ENCODE data around the gene TMEM150A. TPM values are rescaled to one million over a fixed set of nuclear protein-coding genes. Genes with fewer than 3 reads are reported as not detected.

The TMEM150A gene
- total RNA-seq, 1 donor, result 20.6 TPM

GRCh38 chr2:85601771-85602475, 575 bp downstream of the TMEM150A start:
- peak; percentile 86 for DNase-seq (ENCODE audit: insufficient read length, low spot score, missing footprints)
- Histone ChIP-seq H4K20me1 (ENCODE audit: insufficient read depth, low read length) (peaks cover 7% of the 10 kb centered on the region), H3K36me3 (ENCODE audit: insufficient read depth, low read length) (peaks cover 18% of the 10 kb centered on the region), H3K27ac (ENCODE audit: low read depth, low read length) (peak overlapping the region; percentile 59), H3K4me1 (ENCODE audit: insufficient read depth, low read length) (peaks cover 41% of the 10 kb centered on the region), H3K4me3 (ENCODE audit: insufficient read depth, low read length) (peak overlapping the region; percentile 88), H3K4me2 (ENCODE audit: insufficient read depth, low read length) (peak overlapping the region; percentile 98), H3K79me2 (ENCODE audit: insufficient read depth, low read length) (peaks cover 39% of the 10 kb centered on the region), H3K27me3 (ENCODE audit: insufficient read depth, low read length) (no peaks in the 10 kb centered on the region), H2AFZ (ENCODE audit: low read length) (peak overlapping the region; percentile 69), H3K9me3 (ENCODE audit: low read depth, low read length) (no peaks in the 10 kb centered on the region)
- no peak for TF ChIP-seq CTCF (IDR thresholded peaks at IDR 0.05; ENCODE audit: extremely low read depth, low read depth, low read length)

- TF ChIP-seq CTCF (IDR thresholded peaks at IDR 0.05; ENCODE audit: extremely low read depth, low read depth, low read length), result no peak
- no peaks in the 10 kb centered on the region for H3K27me3 ChIP-seq (ENCODE audit: insufficient read depth, low read length)
- peak overlapping the region; percentile 98 for H3K4me2 ChIP-seq (ENCODE audit: insufficient read depth, low read length)
- peak overlapping the region; percentile 88 for H3K4me3 ChIP-seq (ENCODE audit: insufficient read depth, low read length)
- peaks cover 13% of the 10 kb centered on the region for H4K20me1 ChIP-seq (ENCODE audit: insufficient read depth, low read length)
- H3K27ac ChIP-seq (ENCODE audit: low read depth, low read length), result no peak overlapping the region
- H3K36me3 ChIP-seq (ENCODE audit: insufficient read depth, low read length), result peaks cover 24% of the 10 kb centered on the region
- peak; percentile 50 for DNase-seq (ENCODE audit: insufficient read length, low spot score, missing footprints)
- peaks cover 42% of the 10 kb centered on the region for H3K4me1 ChIP-seq (ENCODE audit: insufficient read depth, low read length)
- peaks cover 47% of the 10 kb centered on the region for H3K79me2 ChIP-seq (ENCODE audit: insufficient read depth, low read length)
- H3K9me3 ChIP-seq (ENCODE audit: low read depth, low read length), result no peaks in the 10 kb centered on the region
- no peak overlapping the region for H2AFZ ChIP-seq (ENCODE audit: low read length)
These were observed 1.3 kb downstream of the TMEM150A start for GRCh38 chr2:85600951-85601770.

DNA sequence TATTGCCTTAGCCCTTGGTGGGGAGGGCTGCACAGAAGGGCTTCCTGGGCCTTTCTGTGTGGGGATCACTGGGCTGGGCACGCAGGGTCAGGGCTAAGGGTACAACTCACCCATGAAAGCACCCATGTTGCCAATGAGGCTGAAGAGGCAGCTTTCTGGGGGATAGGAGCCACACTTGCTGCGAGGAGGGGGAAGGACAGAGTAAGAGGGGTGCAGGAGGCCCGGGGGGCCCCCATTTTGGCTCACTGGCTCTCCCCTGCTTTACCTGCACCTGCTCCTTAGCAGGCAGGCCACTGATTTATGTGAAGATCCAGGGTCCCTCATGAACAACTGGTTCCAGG, 2.3 kb downstream of the TMEM150A start:
- peak; percentile 73 for DNase-seq (ENCODE audit: insufficient read length, low spot score, missing footprints)
- Histone ChIP-seq H3K79me2 (ENCODE audit: insufficient read depth, low read length) (peaks cover 53% of the 10 kb centered on the region), H3K4me3 (ENCODE audit: insufficient read depth, low read length) (no peak overlapping the region), H2AFZ (ENCODE audit: low read length) (no peak overlapping the region), H3K4me2 (ENCODE audit: insufficient read depth, low read length) (no peak overlapping the region), H3K36me3 (ENCODE audit: insufficient read depth, low read length) (peaks cover 24% of the 10 kb centered on the region), H4K20me1 (ENCODE audit: insufficient read depth, low read length) (peaks cover 14% of the 10 kb centered on the region), H3K27me3 (ENCODE audit: insufficient read depth, low read length) (no peaks in the 10 kb centered on the region), H3K9me3 (ENCODE audit: low read depth, low read length) (no peaks in the 10 kb centered on the region), H3K4me1 (ENCODE audit: insufficient read depth, low read length) (peaks cover 35% of the 10 kb centered on the region), H3K27ac (ENCODE audit: low read depth, low read length) (no peak overlapping the region)
- TF ChIP-seq CTCF (IDR thresholded peaks at IDR 0.05; ENCODE audit: extremely low read depth, low read depth, low read length), result no peak

Measured in osteoblast (primary cell).